ENCODE data around the gene CABYR.

Gene CABYR

DNA sequence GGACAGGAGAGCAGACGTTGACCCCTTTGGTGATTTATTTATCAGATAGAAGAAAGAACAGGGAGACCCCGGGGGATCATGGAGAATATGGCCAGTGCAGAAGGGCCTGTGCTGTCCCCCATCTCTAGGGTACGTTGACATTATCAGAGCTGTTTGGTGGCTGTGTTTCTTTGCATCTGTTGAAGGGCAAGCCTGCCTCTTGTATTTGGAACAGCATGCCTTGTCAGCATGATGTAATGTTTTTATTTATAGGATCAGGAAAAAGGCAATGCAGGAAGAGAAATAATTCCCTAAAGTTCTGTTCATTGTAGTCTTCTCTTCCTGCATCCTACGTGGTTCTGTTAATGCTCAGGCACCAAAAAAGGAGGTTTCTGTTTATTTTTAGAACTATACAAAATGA, 49.8 kb upstream of the CABYR start:
- Histone ChIP-seq H3K27ac (ENCODE audit: extremely low read depth, low read depth, low read length) (no peak overlapping the region), H3K4me3 (ENCODE audit: low read depth, low read length) (no peak overlapping the region), H3K9me3 (ENCODE audit: control insufficient read depth, insufficient read depth, low read depth, low read length) (no peaks in the 10 kb centered on the region), H3K36me3 (ENCODE audit: control insufficient read depth in 2 of 2, insufficient read depth in 1 of 2, low read length in 2 of 2) (no peaks in the 10 kb centered on the region), H3K4me1 (ENCODE audit: control insufficient read depth, insufficient read depth, low read length) (no peaks in the 10 kb centered on the region)
- ChIA-PET CTCF (interaction anchor here (1.4 kb wide), 1 partner anchor 13 kb away, joined by 4 read pairs; no protein-coding TSS in a partner anchor), POLR2A (no interaction called here)
- TF ChIP-seq ZBTB48 (tag by site-specific recombination; IDR thresholded peaks at IDR 0.05): peak; percentile 84
- TF ChIP-seq, protein P1, sequence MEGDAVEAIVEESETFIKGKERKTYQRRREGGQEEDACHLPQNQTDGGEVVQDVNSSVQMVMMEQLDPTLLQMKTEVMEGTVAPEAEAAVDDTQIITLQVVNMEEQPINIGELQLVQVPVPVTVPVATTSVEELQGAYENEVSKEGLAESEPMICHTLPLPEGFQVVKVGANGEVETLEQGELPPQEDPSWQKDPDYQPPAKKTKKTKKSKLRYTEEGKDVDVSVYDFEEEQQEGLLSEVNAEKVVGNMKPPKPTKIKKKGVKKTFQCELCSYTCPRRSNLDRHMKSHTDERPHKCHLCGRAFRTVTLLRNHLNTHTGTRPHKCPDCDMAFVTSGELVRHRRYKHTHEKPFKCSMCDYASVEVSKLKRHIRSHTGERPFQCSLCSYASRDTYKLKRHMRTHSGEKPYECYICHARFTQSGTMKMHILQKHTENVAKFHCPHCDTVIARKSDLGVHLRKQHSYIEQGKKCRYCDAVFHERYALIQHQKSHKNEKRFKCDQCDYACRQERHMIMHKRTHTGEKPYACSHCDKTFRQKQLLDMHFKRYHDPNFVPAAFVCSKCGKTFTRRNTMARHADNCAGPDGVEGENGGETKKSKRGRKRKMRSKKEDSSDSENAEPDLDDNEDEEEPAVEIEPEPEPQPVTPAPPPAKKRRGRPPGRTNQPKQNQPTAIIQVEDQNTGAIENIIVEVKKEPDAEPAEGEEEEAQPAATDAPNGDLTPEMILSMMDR (tag by site-specific recombination; IDR thresholded peaks at IDR 0.05): no peak
- TF ChIP-seq, protein P2, sequence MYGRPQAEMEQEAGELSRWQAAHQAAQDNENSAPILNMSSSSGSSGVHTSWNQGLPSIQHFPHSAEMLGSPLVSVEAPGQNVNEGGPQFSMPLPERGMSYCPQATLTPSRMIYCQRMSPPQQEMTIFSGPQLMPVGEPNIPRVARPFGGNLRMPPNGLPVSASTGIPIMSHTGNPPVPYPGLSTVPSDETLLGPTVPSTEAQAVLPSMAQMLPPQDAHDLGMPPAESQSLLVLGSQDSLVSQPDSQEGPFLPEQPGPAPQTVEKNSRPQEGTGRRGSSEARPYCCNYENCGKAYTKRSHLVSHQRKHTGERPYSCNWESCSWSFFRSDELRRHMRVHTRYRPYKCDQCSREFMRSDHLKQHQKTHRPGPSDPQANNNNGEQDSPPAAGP (tag by site-specific recombination; IDR thresholded peaks at IDR 0.05): no peak
- TF ChIP-seq, protein P3, sequence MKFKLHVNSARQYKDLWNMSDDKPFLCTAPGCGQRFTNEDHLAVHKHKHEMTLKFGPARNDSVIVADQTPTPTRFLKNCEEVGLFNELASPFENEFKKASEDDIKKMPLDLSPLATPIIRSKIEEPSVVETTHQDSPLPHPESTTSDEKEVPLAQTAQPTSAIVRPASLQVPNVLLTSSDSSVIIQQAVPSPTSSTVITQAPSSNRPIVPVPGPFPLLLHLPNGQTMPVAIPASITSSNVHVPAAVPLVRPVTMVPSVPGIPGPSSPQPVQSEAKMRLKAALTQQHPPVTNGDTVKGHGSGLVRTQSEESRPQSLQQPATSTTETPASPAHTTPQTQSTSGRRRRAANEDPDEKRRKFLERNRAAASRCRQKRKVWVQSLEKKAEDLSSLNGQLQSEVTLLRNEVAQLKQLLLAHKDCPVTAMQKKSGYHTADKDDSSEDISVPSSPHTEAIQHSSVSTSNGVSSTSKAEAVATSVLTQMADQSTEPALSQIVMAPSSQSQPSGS (tag by site-specific recombination; IDR thresholded peaks at IDR 0.05; ENCODE audit: low read depth): 0 out of 2 replicates have a peak, but pooled peaks have one; percentile 33
- no peak for TF ChIP-seq ZNF677 (tag by site-specific recombination; IDR thresholded peaks at IDR 0.05)
- no peak for TF ChIP-seq ZNF133 (tag by site-specific recombination; IDR thresholded peaks at IDR 0.05)
- no peak for TF ChIP-seq ZNF121 (tag by site-specific recombination; IDR thresholded peaks at IDR 0.05)

DNA sequence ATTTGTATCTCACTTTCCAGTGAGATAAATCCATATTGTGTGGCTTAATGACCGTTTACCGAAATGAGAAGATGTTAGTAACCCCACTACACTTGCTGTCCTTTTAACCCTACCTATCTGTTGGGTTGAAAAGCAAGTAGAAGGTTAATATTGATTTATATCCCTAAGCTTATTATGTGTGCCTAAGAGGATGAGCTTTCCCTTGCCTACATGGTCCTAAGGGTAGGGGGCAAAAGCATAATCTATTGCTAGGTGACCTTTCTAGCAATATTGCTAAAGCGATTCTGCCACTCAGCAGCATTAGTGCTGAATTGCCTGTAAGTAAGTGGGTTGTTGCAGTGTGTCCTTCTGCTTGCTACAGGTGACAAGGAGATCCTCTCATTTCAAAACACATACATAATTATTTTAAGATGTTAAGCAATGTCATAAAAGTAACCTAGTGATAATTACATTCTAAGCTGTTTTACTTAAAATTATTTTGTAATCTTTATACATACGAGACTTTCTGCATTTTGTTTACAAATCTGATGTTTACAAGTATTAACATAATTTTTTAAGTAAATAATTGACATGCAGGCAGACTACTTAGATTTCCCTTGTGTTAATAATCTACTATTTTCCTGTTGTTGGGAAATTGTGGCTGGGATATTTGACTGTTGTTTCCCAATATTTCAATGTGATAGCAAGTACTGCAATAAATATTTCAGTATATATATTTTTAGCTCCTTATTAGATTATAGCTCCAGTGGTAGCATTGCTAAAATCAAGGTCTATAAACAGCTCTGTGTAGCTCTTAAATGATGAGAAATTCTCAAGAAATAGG, 49.1 kb upstream of the CABYR start:
- POLR2A ChIA-PET: no interaction called here
- Histone ChIP-seq H3K4me3 (ENCODE audit: low read depth, low read length) (no peak overlapping the region), H3K4me1 (ENCODE audit: control insufficient read depth, insufficient read depth, low read length) (no peaks in the 10 kb centered on the region), H3K36me3 (ENCODE audit: control insufficient read depth in 2 of 2, insufficient read depth in 1 of 2, low read length in 2 of 2) (no peaks in the 10 kb centered on the region), H3K27ac (ENCODE audit: extremely low read depth, low read depth, low read length) (no peak overlapping the region), H3K9me3 (ENCODE audit: control insufficient read depth, insufficient read depth, low read depth, low read length) (no peaks in the 10 kb centered on the region)
- TF ChIP-seq GLI4 (tag by site-specific recombination; IDR thresholded peaks at IDR 0.05) (no peak), ZFP69B (tag by site-specific recombination; IDR thresholded peaks at IDR 0.05) (no peak), ZNF623 (tag by site-specific recombination; IDR thresholded peaks at IDR 0.05) (no peak)
- CTCF ChIA-PET: interaction anchor here (0.7 to 1.4 kb wide), 4 partner anchors 14 to 173 kb away, joined by 3 to 9 read pairs (median 5); no protein-coding TSS in a partner anchor

DNA sequence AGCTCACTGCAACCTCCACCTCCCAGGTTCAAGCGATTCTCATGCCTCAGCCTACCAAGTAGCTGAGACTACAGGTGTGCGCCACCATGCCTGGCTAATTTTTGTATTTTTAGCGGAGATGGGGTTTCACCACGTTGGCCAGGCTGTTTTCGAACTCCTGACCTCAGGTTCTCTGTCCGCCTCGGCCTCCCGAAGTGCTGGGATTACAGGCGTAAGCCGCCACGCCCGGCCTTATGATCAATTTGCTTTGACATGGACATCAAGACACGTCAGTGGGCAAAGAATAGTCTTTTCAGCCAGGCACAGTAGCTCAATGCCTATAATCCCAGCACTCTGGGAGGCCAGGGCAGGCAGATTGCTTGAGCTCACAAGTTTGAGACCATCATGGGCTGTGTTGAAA, 48.0 kb upstream of the CABYR start:
- Histone ChIP-seq H3K9me3 (ENCODE audit: control insufficient read depth, insufficient read depth, low read depth, low read length) (no peaks in the 10 kb centered on the region), H3K4me1 (ENCODE audit: control insufficient read depth, insufficient read depth, low read length) (no peaks in the 10 kb centered on the region), H3K4me3 (ENCODE audit: low read depth, low read length) (no peak overlapping the region), H3K36me3 (ENCODE audit: control insufficient read depth in 2 of 2, insufficient read depth in 1 of 2, low read length in 2 of 2) (no peaks in the 10 kb centered on the region), H3K27ac (ENCODE audit: extremely low read depth, low read depth, low read length) (no peak overlapping the region)
- ChIA-PET CTCF (no interaction called here), POLR2A (no interaction called here)
- TF ChIP-seq KLF7 (tag by site-specific recombination; IDR thresholded peaks at IDR 0.05; ENCODE audit: borderline replicate concordance) (no peak), TCF7L2 (IDR thresholded peaks at IDR 0.05; ENCODE audit: borderline replicate concordance, low read depth, low read length) (no peak), ZNF544 (tag by site-specific recombination; IDR thresholded peaks at IDR 0.05) (no peak), ZNF350 (tag by site-specific recombination; IDR thresholded peaks at IDR 0.05) (no peak), ZNF155 (tag by site-specific recombination; IDR thresholded peaks at IDR 0.05) (no peak), ZNF23 (tag by site-specific recombination; IDR thresholded peaks at IDR 0.05; ENCODE audit: borderline replicate concordance) (no peak)
- TF ChIP-seq, protein P4, sequence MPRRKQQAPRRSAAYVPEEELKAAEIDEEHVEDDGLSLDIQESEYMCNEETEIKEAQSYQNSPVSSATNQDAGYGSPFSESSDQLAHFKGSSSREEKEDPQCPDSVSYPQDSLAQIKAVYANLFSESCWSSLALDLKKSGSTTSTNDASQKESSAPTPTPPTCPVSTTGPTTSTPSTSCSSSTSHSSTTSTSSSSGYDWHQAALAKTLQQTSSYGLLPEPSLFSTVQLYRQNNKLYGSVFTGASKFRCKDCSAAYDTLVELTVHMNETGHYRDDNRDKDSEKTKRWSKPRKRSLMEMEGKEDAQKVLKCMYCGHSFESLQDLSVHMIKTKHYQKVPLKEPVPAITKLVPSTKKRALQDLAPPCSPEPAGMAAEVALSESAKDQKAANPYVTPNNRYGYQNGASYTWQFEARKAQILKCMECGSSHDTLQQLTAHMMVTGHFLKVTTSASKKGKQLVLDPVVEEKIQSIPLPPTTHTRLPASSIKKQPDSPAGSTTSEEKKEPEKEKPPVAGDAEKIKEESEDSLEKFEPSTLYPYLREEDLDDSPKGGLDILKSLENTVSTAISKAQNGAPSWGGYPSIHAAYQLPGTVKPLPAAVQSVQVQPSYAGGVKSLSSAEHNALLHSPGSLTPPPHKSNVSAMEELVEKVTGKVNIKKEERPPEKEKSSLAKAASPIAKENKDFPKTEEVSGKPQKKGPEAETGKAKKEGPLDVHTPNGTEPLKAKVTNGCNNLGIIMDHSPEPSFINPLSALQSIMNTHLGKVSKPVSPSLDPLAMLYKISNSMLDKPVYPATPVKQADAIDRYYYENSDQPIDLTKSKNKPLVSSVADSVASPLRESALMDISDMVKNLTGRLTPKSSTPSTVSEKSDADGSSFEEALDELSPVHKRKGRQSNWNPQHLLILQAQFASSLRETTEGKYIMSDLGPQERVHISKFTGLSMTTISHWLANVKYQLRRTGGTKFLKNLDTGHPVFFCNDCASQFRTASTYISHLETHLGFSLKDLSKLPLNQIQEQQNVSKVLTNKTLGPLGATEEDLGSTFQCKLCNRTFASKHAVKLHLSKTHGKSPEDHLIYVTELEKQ (tag by site-specific recombination; IDR thresholded peaks at IDR 0.05; ENCODE audit: borderline replicate concordance): no peak
- TF ChIP-seq, protein P5, sequence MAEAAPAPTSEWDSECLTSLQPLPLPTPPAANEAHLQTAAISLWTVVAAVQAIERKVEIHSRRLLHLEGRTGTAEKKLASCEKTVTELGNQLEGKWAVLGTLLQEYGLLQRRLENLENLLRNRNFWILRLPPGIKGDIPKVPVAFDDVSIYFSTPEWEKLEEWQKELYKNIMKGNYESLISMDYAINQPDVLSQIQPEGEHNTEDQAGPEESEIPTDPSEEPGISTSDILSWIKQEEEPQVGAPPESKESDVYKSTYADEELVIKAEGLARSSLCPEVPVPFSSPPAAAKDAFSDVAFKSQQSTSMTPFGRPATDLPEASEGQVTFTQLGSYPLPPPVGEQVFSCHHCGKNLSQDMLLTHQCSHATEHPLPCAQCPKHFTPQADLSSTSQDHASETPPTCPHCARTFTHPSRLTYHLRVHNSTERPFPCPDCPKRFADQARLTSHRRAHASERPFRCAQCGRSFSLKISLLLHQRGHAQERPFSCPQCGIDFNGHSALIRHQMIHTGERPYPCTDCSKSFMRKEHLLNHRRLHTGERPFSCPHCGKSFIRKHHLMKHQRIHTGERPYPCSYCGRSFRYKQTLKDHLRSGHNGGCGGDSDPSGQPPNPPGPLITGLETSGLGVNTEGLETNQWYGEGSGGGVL (tag by site-specific recombination; IDR thresholded peaks at IDR 0.05): no peak
